ENCODE results near the gene CELSR2. TPM values are rescaled to one million over a fixed set of nuclear protein-coding genes. Genes with fewer than 3 reads are reported as not detected.

Gene CELSR2, protein sequence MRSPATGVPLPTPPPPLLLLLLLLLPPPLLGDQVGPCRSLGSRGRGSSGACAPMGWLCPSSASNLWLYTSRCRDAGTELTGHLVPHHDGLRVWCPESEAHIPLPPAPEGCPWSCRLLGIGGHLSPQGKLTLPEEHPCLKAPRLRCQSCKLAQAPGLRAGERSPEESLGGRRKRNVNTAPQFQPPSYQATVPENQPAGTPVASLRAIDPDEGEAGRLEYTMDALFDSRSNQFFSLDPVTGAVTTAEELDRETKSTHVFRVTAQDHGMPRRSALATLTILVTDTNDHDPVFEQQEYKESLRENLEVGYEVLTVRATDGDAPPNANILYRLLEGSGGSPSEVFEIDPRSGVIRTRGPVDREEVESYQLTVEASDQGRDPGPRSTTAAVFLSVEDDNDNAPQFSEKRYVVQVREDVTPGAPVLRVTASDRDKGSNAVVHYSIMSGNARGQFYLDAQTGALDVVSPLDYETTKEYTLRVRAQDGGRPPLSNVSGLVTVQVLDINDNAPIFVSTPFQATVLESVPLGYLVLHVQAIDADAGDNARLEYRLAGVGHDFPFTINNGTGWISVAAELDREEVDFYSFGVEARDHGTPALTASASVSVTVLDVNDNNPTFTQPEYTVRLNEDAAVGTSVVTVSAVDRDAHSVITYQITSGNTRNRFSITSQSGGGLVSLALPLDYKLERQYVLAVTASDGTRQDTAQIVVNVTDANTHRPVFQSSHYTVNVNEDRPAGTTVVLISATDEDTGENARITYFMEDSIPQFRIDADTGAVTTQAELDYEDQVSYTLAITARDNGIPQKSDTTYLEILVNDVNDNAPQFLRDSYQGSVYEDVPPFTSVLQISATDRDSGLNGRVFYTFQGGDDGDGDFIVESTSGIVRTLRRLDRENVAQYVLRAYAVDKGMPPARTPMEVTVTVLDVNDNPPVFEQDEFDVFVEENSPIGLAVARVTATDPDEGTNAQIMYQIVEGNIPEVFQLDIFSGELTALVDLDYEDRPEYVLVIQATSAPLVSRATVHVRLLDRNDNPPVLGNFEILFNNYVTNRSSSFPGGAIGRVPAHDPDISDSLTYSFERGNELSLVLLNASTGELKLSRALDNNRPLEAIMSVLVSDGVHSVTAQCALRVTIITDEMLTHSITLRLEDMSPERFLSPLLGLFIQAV (N-terminal part only)
- 7.8 and 11.0 TPM in 2 replicates for total RNA-seq (2014; rRNA removed; shearing (Covaris generic))

DNA sequence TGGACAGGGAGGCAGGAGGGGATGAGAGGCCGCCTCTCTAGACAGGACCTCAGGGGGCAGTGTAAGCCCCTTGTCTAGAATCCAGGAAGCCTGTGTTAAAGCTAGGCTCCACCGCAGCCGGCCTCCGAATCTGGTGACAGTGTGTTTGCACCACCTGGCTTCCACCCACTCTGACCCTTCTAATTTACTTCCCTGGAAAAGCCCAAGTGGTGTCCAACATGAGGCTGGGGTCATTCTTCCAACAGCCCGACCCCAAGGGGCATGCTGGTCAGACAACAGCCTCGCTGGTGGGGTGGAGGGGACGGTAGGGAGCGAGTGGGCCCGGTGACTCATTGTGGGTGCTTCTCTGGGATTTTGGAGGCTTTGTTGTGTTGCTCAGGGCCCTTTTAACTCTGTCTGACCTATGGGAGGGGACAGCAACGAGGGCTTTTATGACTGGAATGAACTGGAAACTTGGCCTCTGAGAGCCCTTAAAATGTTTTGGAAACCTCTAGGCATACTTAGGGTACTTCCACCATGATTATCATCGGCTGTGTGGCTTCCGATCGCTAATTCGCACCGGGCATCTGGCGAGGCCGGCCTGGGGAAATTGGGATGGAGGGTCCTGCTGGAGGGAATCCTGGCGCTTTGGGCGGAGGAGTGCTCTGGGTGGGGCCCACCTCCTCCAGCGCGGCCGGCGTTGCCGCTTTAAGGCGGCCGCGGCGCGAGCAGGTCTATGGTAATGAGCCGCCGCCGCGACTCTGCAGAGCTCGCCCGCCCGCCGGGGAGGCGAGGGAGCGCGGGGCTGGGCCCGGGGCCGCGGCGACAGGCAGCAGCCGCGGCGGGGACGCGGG, at the start of gene CELSR2:
CELSR2 (plus strand) TSS at position 743 of the 833 bp plus-strand sequence. CDS start 541 bp downstream, outside the sequence.
- no peaks in the 10 kb centered on the region for H3K36me3 ChIP-seq (replicated peaks; ENCODE audit: control insufficient read depth, insufficient read depth, low read length)
- H3K27me3 ChIP-seq (ENCODE audit: control insufficient read depth, insufficient read depth, low read length), result peaks cover 30% of the 10 kb centered on the region
- peak within 1 kb of the TSS; percentile 56 for H3K4me3 ChIP-seq (ENCODE audit: insufficient read depth, low read depth, low read length)
- peak; percentile 98 for DNase-seq

DNA sequence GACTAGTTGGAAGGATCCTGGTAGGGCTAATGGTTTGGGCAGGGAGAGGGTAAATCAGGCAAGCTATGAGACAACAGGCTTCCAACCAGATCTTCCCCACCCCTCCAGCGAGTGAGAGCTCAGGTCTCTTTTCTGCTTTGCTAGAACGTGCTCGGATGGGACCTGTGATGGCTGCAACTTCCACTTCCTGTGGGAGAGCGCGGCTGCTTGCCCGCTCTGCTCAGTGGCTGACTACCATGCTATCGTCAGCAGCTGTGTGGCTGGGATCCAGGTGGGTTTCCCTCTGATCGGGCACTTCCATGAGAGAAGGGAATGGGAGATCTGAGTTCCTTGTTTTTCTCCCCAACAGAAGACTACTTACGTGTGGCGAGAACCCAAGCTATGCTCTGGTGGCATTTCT, 49.6 kb upstream of the CELSR2 start:
- no peaks in the 10 kb centered on the region for H3K36me3 ChIP-seq (replicated peaks; ENCODE audit: control insufficient read depth, insufficient read depth, low read length)
- H3K27me3 ChIP-seq (ENCODE audit: control insufficient read depth, insufficient read depth, low read length), result no peaks in the 10 kb centered on the region
- no peak for DNase-seq
- H3K4me3 ChIP-seq (ENCODE audit: insufficient read depth, low read depth, low read length), result no peak overlapping the region

DNA sequence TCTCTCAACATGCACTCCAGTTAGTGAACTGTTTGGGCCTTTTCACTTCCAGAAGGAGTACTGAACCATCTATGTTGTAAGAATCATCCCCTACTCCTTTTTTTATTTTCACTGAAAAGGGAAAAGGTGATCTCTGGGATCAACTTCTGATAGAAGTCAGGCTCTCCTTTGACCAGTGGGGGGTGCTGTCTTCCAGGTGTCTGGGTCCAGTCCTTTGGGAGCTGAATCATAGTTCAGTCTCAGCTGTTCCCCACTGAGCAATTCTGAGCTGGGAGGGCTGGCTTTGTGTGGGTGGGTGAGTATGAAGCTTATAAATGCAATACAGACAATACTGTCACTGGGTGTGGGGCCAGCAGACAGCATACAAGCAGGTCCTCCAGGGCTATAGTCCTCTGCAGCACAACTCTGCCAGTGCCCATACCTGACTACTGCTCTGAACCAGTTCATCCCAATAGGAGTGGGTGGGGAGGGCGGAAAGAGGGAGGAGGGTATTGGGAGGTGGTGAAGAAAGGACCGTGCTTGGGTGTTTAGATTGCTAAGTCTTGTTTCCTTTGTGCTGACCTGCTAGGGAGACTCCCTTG, 48.1 kb upstream of the CELSR2 start:
- Histone ChIP-seq H3K4me3 (ENCODE audit: insufficient read depth, low read depth, low read length) (no peak overlapping the region), H3K27me3 (ENCODE audit: control insufficient read depth, insufficient read depth, low read length) (no peaks in the 10 kb centered on the region), H3K36me3 (replicated peaks; ENCODE audit: control insufficient read depth, insufficient read depth, low read length) (no peaks in the 10 kb centered on the region)
- peak; percentile 84 for DNase-seq

DNA sequence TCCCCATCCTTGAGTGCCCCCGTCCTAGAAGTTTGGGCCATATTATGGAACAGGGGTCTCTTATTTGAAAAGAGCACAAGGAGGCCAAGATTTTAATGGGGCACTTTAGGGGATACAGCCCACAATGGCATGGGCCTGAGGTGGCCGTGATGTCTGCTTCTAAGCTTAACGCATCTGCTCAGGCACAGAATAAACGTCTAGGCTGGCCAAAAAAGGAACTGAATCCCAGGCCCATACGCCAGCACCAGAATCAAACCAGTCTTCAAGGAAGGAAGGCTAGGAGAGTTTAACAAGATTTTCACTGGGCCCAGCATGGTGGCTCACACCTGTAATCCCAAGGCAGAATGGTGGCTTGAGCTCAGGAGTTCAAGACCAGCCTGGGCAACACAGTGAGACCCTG, 44.9 kb upstream of the CELSR2 start:
- Histone ChIP-seq H3K27me3 (ENCODE audit: control insufficient read depth, insufficient read depth, low read length) (no peaks in the 10 kb centered on the region), H3K36me3 (replicated peaks; ENCODE audit: control insufficient read depth, insufficient read depth, low read length) (no peaks in the 10 kb centered on the region), H3K4me3 (ENCODE audit: insufficient read depth, low read depth, low read length) (no peak overlapping the region)
- DNase-seq, result no peak

DNA sequence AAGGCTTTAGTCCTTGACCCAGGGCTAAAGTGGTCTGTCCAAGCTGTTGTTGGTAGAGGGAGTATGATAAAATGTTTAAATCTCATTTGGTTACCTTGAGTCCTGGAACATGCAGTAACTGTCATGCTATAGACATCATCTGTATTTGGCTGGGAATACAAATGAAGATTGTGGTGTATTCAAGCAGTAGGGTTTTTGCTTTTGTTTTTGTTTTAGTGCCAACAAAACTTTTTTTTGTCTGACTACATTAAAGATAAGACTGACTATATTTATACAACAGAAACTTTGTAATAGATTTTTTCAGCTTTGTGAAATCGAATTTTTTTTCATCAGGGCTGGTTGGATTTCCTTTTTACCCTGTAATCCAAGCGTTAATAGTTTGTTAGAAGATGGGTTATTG, 43.0 kb upstream of the CELSR2 start:
- H3K4me3 ChIP-seq (ENCODE audit: insufficient read depth, low read depth, low read length), result no peak overlapping the region
- no peaks in the 10 kb centered on the region for H3K36me3 ChIP-seq (replicated peaks; ENCODE audit: control insufficient read depth, insufficient read depth, low read length)
- no peak for DNase-seq
- H3K27me3 ChIP-seq (ENCODE audit: control insufficient read depth, insufficient read depth, low read length), result no peaks in the 10 kb centered on the region

DNA sequence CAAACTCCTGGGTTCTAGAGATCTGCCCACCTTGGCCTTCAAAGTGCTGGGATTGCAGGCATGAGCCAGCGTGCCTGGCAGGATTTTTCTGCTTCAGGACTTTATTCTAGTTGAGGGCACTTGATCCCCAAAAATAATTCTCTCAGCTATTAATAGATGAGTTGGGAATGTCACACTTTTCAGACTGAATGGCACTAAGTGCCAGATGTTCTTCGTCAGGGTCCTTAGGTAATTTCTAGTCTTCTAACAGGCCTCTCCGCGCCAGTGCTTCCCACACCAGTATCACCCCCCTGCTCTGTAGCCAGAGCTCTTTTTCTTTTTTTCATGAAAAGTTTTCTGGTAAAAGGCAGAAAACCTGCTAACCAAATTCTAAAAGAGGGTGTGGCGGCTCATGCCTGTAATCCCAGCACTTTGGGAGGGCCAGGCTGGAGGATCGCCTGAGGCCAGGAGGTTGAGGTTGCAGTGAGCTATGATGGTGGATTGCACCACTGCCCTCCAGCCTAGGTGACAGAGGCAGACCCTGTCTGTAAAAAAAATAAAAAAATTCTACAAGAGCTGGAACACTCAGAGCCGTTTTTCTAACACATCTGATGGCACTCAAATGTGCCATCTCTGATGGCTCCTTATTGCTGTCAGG, 41.8 kb upstream of the CELSR2 start:
- Histone ChIP-seq H3K27me3 (ENCODE audit: control insufficient read depth, insufficient read depth, low read length) (no peaks in the 10 kb centered on the region), H3K36me3 (replicated peaks; ENCODE audit: control insufficient read depth, insufficient read depth, low read length) (no peaks in the 10 kb centered on the region), H3K4me3 (ENCODE audit: insufficient read depth, low read depth, low read length) (no peak overlapping the region)
- no peak for DNase-seq

DNA sequence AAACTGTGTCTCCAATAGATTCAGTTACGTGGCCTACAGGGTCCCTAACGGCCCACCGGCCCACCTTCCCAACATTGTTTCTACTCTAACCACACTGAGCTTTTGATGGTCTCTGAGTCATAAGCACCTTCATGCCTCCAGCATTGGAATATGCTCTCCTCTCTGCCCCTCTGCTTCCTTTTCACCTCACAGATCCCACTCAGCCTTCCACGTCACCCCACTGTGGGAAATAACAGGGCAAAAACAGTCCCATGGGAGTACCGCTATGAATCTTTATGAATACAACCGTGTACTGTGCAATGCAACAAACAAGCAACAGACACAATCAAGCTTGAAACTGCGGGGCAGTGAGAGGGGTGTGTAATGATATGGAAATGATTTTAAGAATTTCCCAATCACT, 40.9 kb upstream of the CELSR2 start:
- no peak for DNase-seq
- no peak overlapping the region for H3K4me3 ChIP-seq (ENCODE audit: insufficient read depth, low read depth, low read length)
- H3K36me3 ChIP-seq (replicated peaks; ENCODE audit: control insufficient read depth, insufficient read depth, low read length), result no peaks in the 10 kb centered on the region
- no peaks in the 10 kb centered on the region for H3K27me3 ChIP-seq (ENCODE audit: control insufficient read depth, insufficient read depth, low read length)

DNA sequence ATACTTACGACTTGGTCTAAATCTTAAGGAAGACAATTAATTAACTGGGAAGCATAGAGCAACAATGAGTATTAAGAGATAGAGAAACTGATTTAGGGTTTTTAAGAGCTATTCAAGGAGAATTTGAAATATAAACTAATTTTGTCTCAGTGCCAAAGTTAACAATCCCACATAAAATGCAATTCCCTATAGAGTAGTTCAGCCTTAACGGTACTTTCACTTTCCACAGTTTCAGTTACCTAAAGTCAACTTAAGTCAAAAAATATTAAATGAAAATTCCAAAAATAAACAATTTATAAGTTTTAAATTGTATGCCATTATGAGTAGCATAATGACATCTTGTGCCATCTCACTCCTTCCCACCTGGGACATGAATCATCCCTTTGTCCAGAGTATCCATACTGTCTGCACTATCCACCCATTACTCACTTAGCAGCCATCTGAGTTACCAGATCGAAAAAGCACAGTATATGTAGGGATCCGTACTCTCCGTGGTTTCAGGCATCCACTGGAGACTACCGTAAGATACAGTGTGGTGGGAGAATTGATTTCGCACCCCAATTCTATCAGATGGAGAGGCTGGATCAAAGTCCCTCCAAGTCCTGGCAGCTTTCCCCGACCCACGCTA, 40.4 kb upstream of the CELSR2 start:
- H3K4me3 ChIP-seq (ENCODE audit: insufficient read depth, low read depth, low read length), result no peak overlapping the region
- no peaks in the 10 kb centered on the region for H3K36me3 ChIP-seq (replicated peaks; ENCODE audit: control insufficient read depth, insufficient read depth, low read length)
- no peak for DNase-seq
- H3K27me3 ChIP-seq (ENCODE audit: control insufficient read depth, insufficient read depth, low read length), result no peaks in the 10 kb centered on the region

DNA sequence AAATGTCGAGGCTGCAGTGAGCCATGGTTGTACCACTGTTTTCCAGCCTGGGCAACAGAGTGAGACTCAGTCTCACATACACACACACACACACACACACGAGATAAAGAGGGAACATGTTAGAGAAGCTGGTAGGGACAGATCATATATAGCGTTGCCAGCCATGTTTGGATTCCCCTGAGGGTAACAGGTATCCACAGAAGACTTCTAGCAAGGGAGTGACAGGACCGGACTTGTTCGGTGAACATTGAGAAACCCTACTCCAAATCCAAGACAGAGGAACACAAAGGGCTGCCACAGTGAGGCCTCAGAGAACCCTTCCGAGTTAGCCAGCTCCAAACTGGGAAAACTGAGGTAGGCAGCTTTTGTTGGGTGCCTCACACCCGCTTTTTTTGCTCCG, 39.3 kb upstream of the CELSR2 start:
- no peak for DNase-seq
- no peaks in the 10 kb centered on the region for H3K36me3 ChIP-seq (replicated peaks; ENCODE audit: control insufficient read depth, insufficient read depth, low read length)
- no peak overlapping the region for H3K4me3 ChIP-seq (ENCODE audit: insufficient read depth, low read depth, low read length)
- H3K27me3 ChIP-seq (ENCODE audit: control insufficient read depth, insufficient read depth, low read length), result no peaks in the 10 kb centered on the region

DNA sequence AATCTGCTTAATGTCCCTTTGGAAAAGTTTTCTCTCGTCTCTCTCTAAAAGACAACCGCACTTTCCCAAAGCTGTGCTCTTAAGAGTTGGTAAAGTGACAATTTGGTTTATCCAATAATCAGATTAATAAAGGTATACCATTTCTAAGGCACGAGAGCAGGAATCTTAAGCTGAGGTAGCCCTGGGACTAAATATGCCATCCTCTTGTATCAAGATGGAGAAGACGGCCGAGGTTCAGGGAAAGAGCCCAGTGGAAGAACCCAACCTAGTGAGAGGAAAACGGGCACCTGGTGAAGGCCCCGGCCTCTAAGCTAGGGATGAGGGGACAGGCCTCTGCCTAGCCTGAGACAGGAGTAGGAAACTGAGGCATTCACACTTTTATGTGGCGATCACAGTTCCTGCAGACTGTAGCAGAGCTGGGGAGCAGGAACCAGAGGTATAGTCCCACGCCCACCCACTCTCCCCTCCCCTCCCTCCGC, 36.0 kb upstream of the CELSR2 start:
- no peak for DNase-seq
- Histone ChIP-seq H3K27me3 (ENCODE audit: control insufficient read depth, insufficient read depth, low read length) (no peaks in the 10 kb centered on the region), H3K4me3 (ENCODE audit: insufficient read depth, low read depth, low read length) (peak overlapping the region; percentile 33), H3K36me3 (replicated peaks; ENCODE audit: control insufficient read depth, insufficient read depth, low read length) (peaks cover 1% of the 10 kb centered on the region)

DNA sequence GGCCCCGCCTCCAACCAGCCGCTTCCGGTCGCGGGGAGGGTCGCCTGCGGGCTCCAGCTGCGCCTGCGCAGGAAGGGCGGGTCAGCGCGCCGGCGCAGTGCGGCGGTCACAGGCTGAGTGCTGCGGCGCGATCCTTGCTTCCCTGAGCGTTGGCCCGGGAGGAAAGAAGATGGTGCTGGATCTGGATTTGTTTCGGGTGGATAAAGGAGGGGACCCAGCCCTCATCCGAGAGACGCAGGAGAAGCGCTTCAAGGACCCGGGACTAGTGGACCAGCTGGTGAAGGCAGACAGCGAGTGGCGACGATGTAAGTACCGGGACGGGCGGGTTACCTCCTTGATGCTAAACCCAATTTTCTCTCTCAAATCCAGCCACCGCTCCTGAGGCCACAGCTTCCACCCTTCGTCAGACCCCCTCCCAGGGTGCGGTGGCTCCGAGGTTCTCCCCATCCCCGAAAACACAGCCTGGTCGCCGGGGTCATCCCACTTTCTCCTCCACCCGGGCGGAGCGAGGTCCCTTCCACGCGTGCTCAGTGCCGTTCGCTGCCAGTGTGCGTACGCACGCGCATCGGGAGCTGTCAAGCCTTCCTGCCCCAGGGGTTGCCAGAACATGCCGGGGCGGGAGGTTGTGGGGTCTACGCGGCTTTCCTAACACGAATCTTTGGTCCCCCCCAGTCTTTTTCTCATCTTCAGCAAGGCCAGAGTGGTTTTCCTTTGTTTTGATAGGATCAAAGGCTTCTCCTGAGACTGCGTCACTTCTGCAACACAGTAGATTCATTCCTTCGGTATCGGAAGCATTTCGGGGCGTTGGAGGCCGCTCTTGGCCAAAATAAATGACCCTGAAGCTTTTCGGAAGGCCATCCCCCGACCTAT, 35.3 kb upstream of the CELSR2 start, which contains the start of gene SARS1:
SARS1 (plus strand) TSS at position 95 of the 870 bp plus-strand sequence; CDS start at position 170, 75 bp downstream.
- Histone ChIP-seq H3K36me3 (replicated peaks; ENCODE audit: control insufficient read depth, insufficient read depth, low read length) (peaks cover 1% of the 10 kb centered on the region), H3K27me3 (ENCODE audit: control insufficient read depth, insufficient read depth, low read length) (no peaks in the 10 kb centered on the region), H3K4me3 (ENCODE audit: insufficient read depth, low read depth, low read length) (peak within 1 kb of the TSS; percentile 100)
- DNase-seq, result peak; percentile 98

All from H7 (cell line).